Mucosa of descending colon (tissue), 3 donors: ENCODE data around the gene PRR14. TPM values are rescaled to one million over a fixed set of nuclear protein-coding genes. Genes with fewer than 3 reads are reported as not detected.

ENCODE experiments used
- ATAC-seq: fragments of 200-7000 bp; cut with Tn5 transposase; one replicate; pipeline ENCODE4 v1.9.1; 2020; ENCODE audit warnings: mild to moderate bottlenecking, moderate library complexity
- DNase-seq, 3 donors: peaks; one replicate each; pipeline ENCODE4 v3.0.0-alpha.2; 2020
- H3K36me3 ChIP-seq: fragments of 200-600 bp; one replicate; pipeline ENCODE4 v1.8.0; 2021; ENCODE audit warnings: low read depth, mild to moderate bottlenecking
- H3K4me1 ChIP-seq: fragments of 200-600 bp; one replicate; pipeline ENCODE4 v1.8.0; 2021; ENCODE audit warnings: low read depth, mild to moderate bottlenecking
- H3K4me3 ChIP-seq: fragments of 200-600 bp; one replicate; pipeline ENCODE4 v1.8.0; 2021; ENCODE audit warnings: mild to moderate bottlenecking
- H3K9me3 ChIP-seq: fragments of 200-600 bp; one replicate; pipeline ENCODE4 v1.8.0; 2021; ENCODE audit warnings: mild to moderate bottlenecking
- CTCF ChIP-seq: fragments of 200-600 bp; IDR thresholded peaks from one replicate; pipeline ENCODE4 v1.8.0; 2022; ENCODE audit warnings: antibody characterized with exemption, mild to moderate bottlenecking
- intact Hi-C, 2 donors: fragments of 100-400 bp; cut with DNase I in 1 of 2; cut with micrococcal nuclease in 1 of 2; formaldehyde crosslinking; loops; one replicate each; pipeline versions ENCODE4 v1.11.0 to v1.11.1; 2022; cut with DNase I, micrococcal nuclease
- total RNA-seq, 3 donors: library from RNA; stranded (reverse); fragmentation: NEBNext Ultra II Directional in 2 of 3; extraction: Animal tissue kit (Norgen Biotek cat#: 25700) in 2 of 3; gene quantifications; one replicate each; pipeline versions ENCODE4 v1.2.1 to v1.2.4, GENCODE V29; 2021 to 2023
- donor health status: DM: no; HTN: no; CAD: no; lungs with moderate emphysema.
- donor health status: DM: no; HTN: no; CAD: no.
- donor health status: DM: no; HTN: yes; CAD: no.

Gene PRR14
- total RNA-seq, 3 donors from 2014 or later = 42.1 to 65.6 (median 45.6) TPM

GRCh38 chr16:30637944-30638343, 12.8 kb upstream of the PRR14 start:
- DNase-seq = no peak
- TF ChIP-seq CTCF = no peak
- H3K4me3 ChIP-seq = no peak overlapping the region
- H3K4me1 ChIP-seq = peaks cover 7% of the 10 kb centered on the region
- H3K9me3 ChIP-seq = no peaks in the 10 kb centered on the region
- H3K36me3 ChIP-seq = no peaks in the 10 kb centered on the region
- ATAC-seq = no peak
- intact Hi-C loops = loop anchor here in 1 of 2 donors (10.0 kb wide), 1 partner anchor 63 kb away; the partner anchor contains the start of gene ZNF688

- no peak for ATAC-seq
- no peak for DNase-seq
- Histone ChIP-seq H3K4me3 (no peak overlapping the region), H3K4me1 (no peaks in the 10 kb centered on the region), H3K9me3 (no peaks in the 10 kb centered on the region), H3K36me3 (no peaks in the 10 kb centered on the region)
- intact Hi-C loops = no loop called here
- TF ChIP-seq CTCF = no peak
Observed at GRCh38 chr16:30641378-30641982, 9.3 kb upstream of the PRR14 start.

GRCh38 chr16:30644334-30644830, 6.4 kb upstream of the PRR14 start:
- TF ChIP-seq CTCF = no peak
- intact Hi-C loops = no loop called here
- no peaks in the 10 kb centered on the region for H3K36me3 ChIP-seq
- no peaks in the 10 kb centered on the region for H3K9me3 ChIP-seq
- no peaks in the 10 kb centered on the region for H3K4me1 ChIP-seq
- no peak overlapping the region for H3K4me3 ChIP-seq
- DNase-seq = peak in 1 of 3 donors; percentile 12
- ATAC-seq = no peak

GRCh38 chr16:30645727-30646126, 5.0 kb upstream of the PRR14 start:
- H3K4me3 ChIP-seq = no peak overlapping the region
- no peak for ATAC-seq
- no peaks in the 10 kb centered on the region for H3K9me3 ChIP-seq
- TF ChIP-seq CTCF = no peak
- H3K4me1 ChIP-seq = no peaks in the 10 kb centered on the region
- intact Hi-C loops = no loop called here
- DNase-seq = no peak
- H3K36me3 ChIP-seq = no peaks in the 10 kb centered on the region

GRCh38 chr16:30647274-30647571, 3.5 kb upstream of the PRR14 start:
- no peak for ATAC-seq
- H3K4me1 ChIP-seq = peaks cover 5% of the 10 kb centered on the region
- intact Hi-C loops = no loop called here
- TF ChIP-seq CTCF = no peak
- no peak overlapping the region for H3K4me3 ChIP-seq
- no peaks in the 10 kb centered on the region for H3K9me3 ChIP-seq
- no peaks in the 10 kb centered on the region for H3K36me3 ChIP-seq
- no peak for DNase-seq
